HepG2 (cell line): ENCODE measurements around the gene NAA15. TPM values are rescaled to one million over a fixed set of nuclear protein-coding genes. Genes with fewer than 3 reads are reported as not detected.

Experiments used
- ATAC-seq: fragments of 200-7000 bp; cut with Tn5 transposase; 3 replicates; pipeline ENCODE4 v1.9.1; 2020; ENCODE audit warnings: mild to moderate bottlenecking, moderate library complexity
- BruUV-seq: library from RNA; stranded (reverse); fragments of 400-500 nt; replicated peaks from 2 replicates; lab custom pipeline; 2021; lab: Mats Ljungman, UMichigan
- CTCF ChIA-PET: fragments of 300-600 bp; formaldehyde crosslinking; extraction: SDS; loops from one replicate; lab custom pipeline; 2021; ENCODE audit warnings: low total read pairs, inconsistent platforms, low intra/inter-chr PET ratio; lab: Yijun Ruan, JAX
- POLR2A ChIA-PET: fragments of 350-600 bp; sonication (Branson Sonifier 250); formaldehyde crosslinking; loops from one replicate; lab custom pipeline; 2020; ENCODE audit warnings: antibody characterized with exemption, inconsistent platforms; lab: Yijun Ruan, JAX
- DNase-seq: peaks from one replicate; pipeline ENCODE4 v3.0.0-alpha.2; 2015; ENCODE audit warnings: low spot score
- FAIRE-seq: peaks from 3 replicates; lab custom pipeline; 2011; peaks lifted over from hg19 to GRCh38; lab: Jason Lieb, UNC
- H2AFZ ChIP-seq: one replicate; pipeline ENCODE4 v1.6.1; 2011; ENCODE audit warnings: low read length, inconsistent platforms
- H3K27ac ChIP-seq: fragments of 300-600 bp; 3 replicates; pipeline ENCODE4 v1.8.0; 2011; ENCODE audit warnings: mixed run types, mild to moderate bottlenecking, mixed read lengths, low read length, inconsistent platforms; ENCODE audit not compliant: insufficient read depth; ENCODE audit errors: extremely low read length
- H3K27me3 ChIP-seq, 2 experiments: fragments of 200-600 bp in 1 of 2; 2 replicates in 1 of 2; 3 replicates in 1 of 2; pipeline versions ENCODE4 v1.6.0 to v1.8.0; 2011; ENCODE audit warnings: low read length in 2 of 2, mild to moderate bottlenecking in 2 of 2, moderate library complexity in 2 of 2, inconsistent platforms in 1 of 2; ENCODE audit not compliant: insufficient read depth in 2 of 2, control insufficient read depth in 1 of 2
- H3K36me3 ChIP-seq, 2 experiments: fragments of 200-600 bp in 1 of 2; replicated peaks in 1 of 2; 2 replicates in 1 of 2; 3 replicates in 1 of 2; pipeline versions ENCODE4 v1.5.1 to v1.8.0; 2011; ENCODE audit warnings: low read length in 2 of 2, inconsistent platforms in 1 of 2; ENCODE audit not compliant: insufficient read depth in 2 of 2, control insufficient read depth in 1 of 2
- H3K4me1 ChIP-seq: 2 replicates; pipeline ENCODE4 v1.5.1; 2012; ENCODE audit warnings: low read length, inconsistent platforms; ENCODE audit not compliant: insufficient read depth
- H3K4me2 ChIP-seq: 2 replicates; pipeline ENCODE4 v1.6.0; 2011; ENCODE audit warnings: low read depth, low read length, inconsistent platforms
- H3K4me3 ChIP-seq, 3 experiments: fragments of 200-600 bp in 1 of 3; sonication (generic), shearing (Covaris generic) in 1 of 3; replicated peaks in 1 of 3; 2 replicates each; pipeline ENCODE4 v1.5.1; 2011 to 2016; ENCODE audit warnings: low read length in 3 of 3, inconsistent platforms in 2 of 3, low read depth in 2 of 3, mild to moderate bottlenecking in 2 of 3, control low read depth in 1 of 3, mixed read lengths in 1 of 3; ENCODE audit not compliant: insufficient read depth in 1 of 3
- H3K79me2 ChIP-seq: one replicate; pipeline ENCODE4 v1.6.1; 2011; ENCODE audit warnings: low read length, inconsistent platforms; ENCODE audit not compliant: insufficient read depth
- H3K9ac ChIP-seq: 2 replicates; pipeline ENCODE4 v1.6.0; 2011; ENCODE audit warnings: mild to moderate bottlenecking, low read depth, low read length, inconsistent platforms; ENCODE audit not compliant: insufficient read depth
- H3K9me3 ChIP-seq: 2 replicates; pipeline ENCODE4 v1.5.1; 2012; ENCODE audit warnings: mild to moderate bottlenecking, low read length
- H4K20me1 ChIP-seq: 2 replicates; pipeline ENCODE4 v1.6.0; 2011; ENCODE audit warnings: inconsistent platforms, mild to moderate bottlenecking, low read length, moderate library complexity; ENCODE audit not compliant: insufficient read depth
- CENPBD1 ChIP-seq: sonication (generic); formaldehyde crosslinking; IDR thresholded peaks from 2 replicates; pipeline ENCODE4 v1.8.0; 2022; ENCODE audit warnings: missing genetic modification reagents, low read depth, mild to moderate bottlenecking, borderline replicate concordance
- HDAC6 ChIP-seq: fragments of 200-600 bp; sonication (generic); IDR thresholded peaks from 2 replicates; pipeline ENCODE4 v1.7.0; 2017; ENCODE audit warnings: mild to moderate bottlenecking, antibody characterized with exemption, low read length, low read depth
- HNF1A ChIP-seq, 2 experiments: sonication (generic) in 1 of 2; formaldehyde crosslinking in 1 of 2; IDR thresholded peaks; 2 replicates each; pipeline versions ENCODE4 v1.4.0 to v1.6.1; 2016 to 2020; ENCODE audit warnings: borderline replicate concordance in 1 of 2, low read depth in 1 of 2, mild to moderate bottlenecking in 1 of 2, missing genetic modification reagents in 1 of 2
- MEIS1 ChIP-seq: sonication (generic); formaldehyde crosslinking; IDR thresholded peaks from 2 replicates; pipeline ENCODE4 v1.9.0; 2021; ENCODE audit warnings: mild to moderate bottlenecking, missing genetic modification reagents, moderate library complexity, borderline replicate concordance
- NFIB ChIP-seq: sonication (generic); formaldehyde crosslinking; IDR thresholded peaks from 2 replicates; pipeline ENCODE4 v1.9.0; 2021; ENCODE audit warnings: missing genetic modification reagents, mild to moderate bottlenecking, borderline replicate concordance
- POLR2AphosphoS5 ChIP-seq: IDR thresholded peaks from 2 replicates; pipeline ENCODE4 v1.6.1; 2012; ENCODE audit warnings: low read depth, low read length
- SNRNP70 ChIP-seq: fragments of 200-400 bp; formaldehyde crosslinking; IDR thresholded peaks from 2 replicates; pipeline ENCODE4 v1.6.1; 2017; ENCODE audit warnings: mild to moderate bottlenecking, low read depth, low read length, moderate library complexity
- SP2 ChIP-seq: sonication (generic); formaldehyde crosslinking; IDR thresholded peaks from 2 replicates; pipeline ENCODE4 v1.5.1; 2020; ENCODE audit warnings: mild to moderate bottlenecking, missing genetic modification reagents
- TSC22D2 ChIP-seq: sonication (generic); formaldehyde crosslinking; IDR thresholded peaks from 2 replicates; pipeline ENCODE4 v1.5.1; 2020; ENCODE audit warnings: missing genetic modification reagents, mild to moderate bottlenecking, borderline replicate concordance
- U2AF2 ChIP-seq: fragments of 200-400 bp; formaldehyde crosslinking; IDR thresholded peaks from 2 replicates; pipeline ENCODE4 v1.6.1; 2017; ENCODE audit warnings: low read depth, mild to moderate bottlenecking, low read length
- YEATS2 ChIP-seq: sonication (generic); formaldehyde crosslinking; IDR thresholded peaks from 2 replicates; pipeline ENCODE4 v1.4.0; 2020; ENCODE audit warnings: missing genetic modification reagents, borderline replicate concordance
- ZNF3 ChIP-seq: IDR thresholded peaks from 2 replicates; pipeline ENCODE4 v1.7.0; 2017; ENCODE audit warnings: inconsistent platforms
- ZNF362 ChIP-seq: sonication (generic); formaldehyde crosslinking; IDR thresholded peaks from 2 replicates; pipeline ENCODE4 v1.4.0; 2020; ENCODE audit warnings: missing genetic modification reagents, mild to moderate bottlenecking, borderline replicate concordance
- WGBS: methylation state at CpG from one replicate; pipeline ENCODE4 v1.1.6; 2017; ENCODE audit warnings: low lambda C conversion rate; 5-methylcytosine and 5-hydroxymethylcytosine counted together
- in situ Hi-C: cut with HindIII; loops from 2 replicates; pipeline ENCODE4 v1.10.0; 2017; ENCODE audit warnings: low pct_unique_long_range_greater_than_20kb; ENCODE audit not compliant: extremely low pct_ligation_motif_present
- intact Hi-C: fragments of 100-400 bp; cut with micrococcal nuclease; formaldehyde crosslinking; loops from one replicate; pipeline ENCODE4 v1.10.0; 2022; ENCODE audit not compliant: unreplicated experiment
- polyA plus RNA-seq, 8 experiments: library from polyadenylated mRNA; depleted of rRNA in 3 of 8; stranded (reverse) in 7 of 8; unstranded in 1 of 8; fragments of >200 nt; fragmentation: Illumina TruSeq in 4 of 8; extraction: Trizol in 4 of 8; gene quantifications; 2 replicates each; pipeline versions ENCODE4 v1.2.1 to v1.2.3, GENCODE V29; 2011 to 2016; ENCODE audit warnings: low read depth in 4 of 8, missing spikeins in 1 of 8, mixed read lengths in 1 of 8; ENCODE audit not compliant: insufficient read depth in 1 of 8
- total RNA-seq, 5 experiments: library from RNA; depleted of rRNA; stranded (reverse); fragments of >200 nt; fragmentation: Illumina TruSeq; extraction: Trizol; gene quantifications; 2 replicates each; pipeline ENCODE4 v1.2.3, GENCODE V29; 2016; ENCODE audit warnings: low read depth in 1 of 5

Gene NAA15
- total and polyA plus RNA-seq, 2 of the 13 experiments (the other 11 are each of a cell fraction or from before 2014, with no cell fraction given), result 6.2 to 50.2 TPM

- Histone ChIP-seq H3K4me2 (no peak overlapping the region), H3K9ac (no peak overlapping the region), H3K79me2 (no peaks in the 10 kb centered on the region), H2AFZ (no peak overlapping the region), H3K4me1 (peaks cover 16% of the 10 kb centered on the region; the same call in 1 of the 2 replicates), H3K4me3 (no peak overlapping the region), H3K27ac (no peak overlapping the region), H3K36me3 (no peaks in the 10 kb centered on the region), H3K9me3 (no peaks in the 10 kb centered on the region), H4K20me1 (no peaks in the 10 kb centered on the region), H3K27me3 (no peaks in the 10 kb centered on the region)
- no peak for DNase-seq
- ChIA-PET CTCF (no interaction called here), POLR2A (no interaction called here)
- intact Hi-C loops, result no loop called here
- no peak for FAIRE-seq
- 1% methylated on average over 2 of the region's 2 CpGs for WGBS
- no peak for ATAC-seq
- no TSS peak for BruUV-seq
- in situ Hi-C loops, result no loop called here
- TF ChIP-seq U2AF2 (no peak), CENPBD1 (CRISPR knock-in tag) (no peak), SP2 (no peak), ZNF362 (CRISPR knock-in tag) (no peak), HDAC6 (no peak), NFIB (CRISPR knock-in tag) (no peak), POLR2AphosphoS5 (no peak), ZNF3 (CRISPR knock-in tag) (no peak), TSC22D2 (CRISPR knock-in tag) (no peak), YEATS2 (CRISPR knock-in tag) (no peak), HNF1A (IDR thresholded peaks at IDR 0.05; ENCODE audit: low read depth) (no peak), HNF1A (CRISPR knock-in tag; IDR thresholded peaks at IDR 0.05; ENCODE audit: borderline replicate concordance) (no peak), SNRNP70 (no peak), MEIS1 (no peak)
Measured at GRCh38 chr4:139256349-139256748, 45.0 kb upstream of the NAA15 start.
